Heart right ventricle (tissue), 16 donors: ENCODE measurements around the gene ANKRD63. TPM values are rescaled to one million over a fixed set of nuclear protein-coding genes. Genes with fewer than 3 reads are reported as not detected.

Experiments
- ATAC-seq, 8 donors: fragments of 200-7000 bp; cut with Tn5 transposase; one replicate each; pipeline ENCODE4 v1.9.1; 2020; ENCODE audit warnings: mild to moderate bottlenecking in 8 of 8, moderate library complexity in 8 of 8, moderate number of reproducible peaks in 1 of 8
- DNase-seq, 2 donors: peaks; one replicate each; pipeline ENCODE4 v3.0.0-alpha.2; 2020
- H3K27ac ChIP-seq, 10 donors: fragments of 200-600 bp; sonication (generic) in 2 of 10; one replicate each; pipeline versions ENCODE4 v1.5.0 to v1.8.0; 2020 to 2022; ENCODE audit warnings: mild to moderate bottlenecking in 3 of 10
- H3K27me3 ChIP-seq, 7 donors: fragments of 200-600 bp; one replicate each; pipeline ENCODE4 v1.8.0; 2021 to 2022; ENCODE audit warnings: mild to moderate bottlenecking in 2 of 7
- H3K36me3 ChIP-seq, 9 donors: fragments of 200-600 bp; sonication (generic) in 1 of 9; one replicate each; pipeline versions ENCODE4 v1.5.0 to v1.8.0; 2020 to 2022; ENCODE audit warnings: mild to moderate bottlenecking in 2 of 9
- H3K4me1 ChIP-seq, 9 donors: fragments of 200-600 bp; sonication (generic) in 1 of 9; one replicate each; pipeline versions ENCODE4 v1.5.0 to v1.8.0; 2020 to 2022; ENCODE audit warnings: mild to moderate bottlenecking in 4 of 9
- H3K4me3 ChIP-seq, 10 donors: fragments of 200-600 bp; sonication (generic) in 2 of 10; one replicate each; pipeline versions ENCODE4 v1.5.0 to v1.8.0; 2020 to 2022; ENCODE audit warnings: mild to moderate bottlenecking in 7 of 10, moderate library complexity in 2 of 10
- H3K9me3 ChIP-seq, 11 donors: fragments of 200-600 bp in 10 of 11; sonication (generic) in 2 of 11; one replicate each; pipeline versions ENCODE4 v1.5.0 to v1.8.0; 2013 to 2022; ENCODE audit warnings: mild to moderate bottlenecking in 2 of 11, control low read depth in 1 of 11, moderate library complexity in 1 of 11
- CTCF ChIP-seq, 9 donors: fragments of 200-600 bp; sonication (generic) in 2 of 9; IDR thresholded peaks; one replicate each; pipeline versions ENCODE4 v1.5.0 to v1.8.0; 2021 to 2022; ENCODE audit warnings: antibody characterized with exemption in 9 of 9, mild to moderate bottlenecking in 5 of 9, moderate library complexity in 1 of 9
- WGBS, 2 donors: extraction: QIAGEN DNeasy Blood & Tissue Kit; methylation state at CpG; one replicate each; pipeline ENCODE4 v1.1.7; 2013; ENCODE audit warnings: inconsistent platforms in 1 of 2; 5-methylcytosine and 5-hydroxymethylcytosine counted together
- intact Hi-C, 10 donors: fragments of 100-400 bp; cut with DNase I; formaldehyde crosslinking; loops; one replicate each; pipeline versions ENCODE4 v1.11.1 to v1.14.2; 2022
- polyA plus RNA-seq, 2 donors: library from polyadenylated mRNA; stranded (reverse); fragments of 200-250 nt; gene quantifications; one replicate each; pipeline ENCODE4 v1.2.3, GENCODE V29; 2013
- total RNA-seq, 10 donors: library from RNA; stranded (reverse); fragmentation: NEBNext Ultra II Directional in 3 of 10; extraction: Animal tissue kit (Norgen Biotek cat#: 25700) in 3 of 10; gene quantifications; one replicate each; pipeline versions ENCODE4 v1.2.1 to v1.2.4, GENCODE V29; 2021 to 2023
- donor health status: Arrhythmogenic right ventricular cardiomyopathy.
- donor health status: ischemic (EF 13 %, LVEDD 7.1; RV severe dilation, severe dysfunction).
- donor health status: healthy with polysubstance abuse.
- donor health status: DM: no; HTN: yes; CAD: no.
- donor health status: DM: no; HTN: no; CAD: no.
- donor health status: ischemic (EF 25% LVEDD 6.9; RV normal size, moderate dysfunction).
- donor health status: ischemic (EF 25% LVEDD 5.7; RV mildly dilated, moderate dysfunction).
- donor health status: healthy.
- donor health status: DM: yes; HTN: yes; CAD: no.
- donor health status: Ischemic cardiomyopathy.
- donor health status: ischemic (EF 35%, LVEDD 5.7; RV mildly dilated, moderate dysfunction).
- donor health status: nonischemic (EF 11% LVEDD 7.7; RV severe dilation, severe dysfunction).
- donor health status: DM: yes; HTN: yes; CAD: no.
- donor health status: PGD.
- donor health status: ischemic (EF 29% LVEDD 5.4; RV normal size, mild dysfunction).
- donor health status: nonischemic (EF 23%, LVEDD 6.1; RV moderate dilation, normal function).

Gene ANKRD63
- total and polyA plus RNA-seq, 12 donors: 0.26 to 1.9 (median 0.44) TPM; not detected in 8

GRCh38 chr15:40252438-40253166, 30.3 kb downstream of the ANKRD63 start:
- Histone ChIP-seq H3K9me3 (no peaks in the 10 kb centered on the region), H3K4me3 (peak overlapping the region; percentile 9 to 70 (median 60)), H3K4me1 (peaks cover 6 to 37% (median 21%) of the 10 kb centered on the region in 9 donors), H3K36me3 (no peaks in the 10 kb centered on the region), H3K27me3 (peaks cover 0 to 40% (median 33%) of the 10 kb centered on the region in 7 donors), H3K27ac (peak overlapping the region in 8 of 10 donors; percentile 8 to 63 (median 38))
- TF ChIP-seq CTCF (IDR thresholded peaks at IDR 0.05): peak in 2 of 9 donors; percentile 14 to 25
- ATAC-seq: peak; percentile 44 to 72 (median 53)
- 2 to 3% methylated on average over 80 to 82 of the region's 82 CpGs for WGBS, 2 donors
- intact Hi-C loops: loop anchor here in 1 of 10 donors (5.0 kb wide), 1 partner anchor 75 kb away; no protein-coding TSS in a partner anchor
- DNase-seq: peak in 1 of 2 donors; percentile 53

- Histone ChIP-seq H3K27me3 (peaks cover 0 to 40% (median 33%) of the 10 kb centered on the region in 7 donors), H3K4me1 (peaks cover 6 to 37% (median 21%) of the 10 kb centered on the region in 9 donors), H3K36me3 (no peaks in the 10 kb centered on the region), H3K27ac (peak overlapping the region in 7 of 10 donors; percentile 26 to 63 (median 38)), H3K9me3 (no peaks in the 10 kb centered on the region), H3K4me3 (peak overlapping the region in 9 of 10 donors; percentile 41 to 70 (median 62))
- WGBS, 2 donors: 48 to 52% methylated on average over 26 to 27 of the region's 27 CpGs
- DNase-seq: no peak
- TF ChIP-seq CTCF (IDR thresholded peaks at IDR 0.05): no peak
- peak in 2 of 8 donors; percentile 13 to 27 for ATAC-seq
- intact Hi-C loops: loop anchor here in 1 of 10 donors (5.0 kb wide), 1 partner anchor 75 kb away; no protein-coding TSS in a partner anchor
Measured at GRCh38 chr15:40252141-40252437, 30.8 kb downstream of the ANKRD63 start.

- peak; percentile 48 to 52 for DNase-seq
- WGBS, 2 donors: 76 to 77% methylated on average over 10 of the region's 10 CpGs
- H3K27ac ChIP-seq: peak overlapping the region in 7 of 10 donors; percentile 27 to 63 (median 49)
- TF ChIP-seq CTCF (IDR thresholded peaks at IDR 0.05): no peak
- H3K4me3 ChIP-seq: peak overlapping the region in 2 of 10 donors; percentile 68 to 70
- H3K36me3 ChIP-seq: no peaks in the 10 kb centered on the region
- H3K4me1 ChIP-seq: peaks cover 6 to 37% (median 21%) of the 10 kb centered on the region in 9 donors
- intact Hi-C loops: loop anchor here in 1 of 10 donors (5.0 kb wide), 1 partner anchor 74 kb away; no protein-coding TSS in a partner anchor
- H3K9me3 ChIP-seq: no peaks in the 10 kb centered on the region
- peaks cover 0 to 37% (median 33%) of the 10 kb centered on the region in 7 donors for H3K27me3 ChIP-seq
- peak in 7 of 8 donors; percentile 34 to 81 (median 54) for ATAC-seq
Measured at GRCh38 chr15:40251486-40252140, 31.3 kb downstream of the ANKRD63 start.

- DNase-seq (no peak), ATAC-seq (no peak)
- WGBS, 2 donors: 76 to 82% methylated on average over 13 of the region's 13 CpGs
- Histone ChIP-seq H3K27ac (no peak overlapping the region), H3K36me3 (no peaks in the 10 kb centered on the region), H3K9me3 (no peaks in the 10 kb centered on the region), H3K27me3 (peaks cover 0 to 37% (median 31%) of the 10 kb centered on the region in 7 donors), H3K4me1 (peaks cover 6 to 37% (median 21%) of the 10 kb centered on the region in 9 donors), H3K4me3 (no peak overlapping the region)
- no peak for TF ChIP-seq CTCF (IDR thresholded peaks at IDR 0.05)
- intact Hi-C loops: loop anchor here in 1 of 10 donors (5.0 kb wide), 1 partner anchor 74 kb away; no protein-coding TSS in a partner anchor
Measured at GRCh38 chr15:40250771-40251483, 31.9 kb downstream of the ANKRD63 start.
